ENCODE results near the gene TSPAN8.
"Not testable (repeated sequence)": the region's sequence is repeated elsewhere in the genome, so short reads cannot be mapped to it uniquely, and the experiment has no call there.

TSPAN8 gene

DNA sequence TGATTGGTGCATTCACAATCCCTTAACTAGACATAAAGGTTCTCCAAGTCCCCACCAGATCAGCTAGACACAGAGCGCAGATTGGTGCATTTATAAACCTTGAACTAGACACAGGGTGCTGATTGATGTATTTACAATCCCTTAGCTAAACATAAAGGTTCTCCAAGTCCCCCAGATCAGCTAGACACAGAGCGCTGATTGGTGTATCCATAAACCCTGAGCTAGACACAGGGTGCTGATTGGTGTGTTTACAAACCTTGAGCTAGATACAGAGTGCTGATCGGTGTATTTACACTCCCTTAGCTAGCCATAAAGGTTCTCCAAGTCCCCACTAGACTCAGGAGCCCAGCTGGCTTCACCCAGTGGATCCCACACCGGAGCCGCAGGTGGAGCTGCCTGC lies 8.0 kb upstream of the TSPAN8 start:
- H3K27ac ChIP-seq (ENCODE audit: insufficient read depth, low read length, poor library complexity, severe bottlenecking); H3K4me1 ChIP-seq (ENCODE audit: control insufficient read depth, insufficient read depth, low read length, poor library complexity, severe bottlenecking); H3K36me3 ChIP-seq (ENCODE audit: control insufficient read depth, insufficient read depth, low read length); H3K4me3 ChIP-seq (ENCODE audit: insufficient read depth, low read depth, low read length, poor library complexity, severe bottlenecking); H3K27me3 ChIP-seq (replicated peaks; ENCODE audit: control insufficient read depth, insufficient read depth, low read length, poor library complexity, severe bottlenecking); H3K9me3 ChIP-seq (ENCODE audit: control insufficient read depth, low read length); DNase-seq: not testable (repeated sequence)

DNA sequence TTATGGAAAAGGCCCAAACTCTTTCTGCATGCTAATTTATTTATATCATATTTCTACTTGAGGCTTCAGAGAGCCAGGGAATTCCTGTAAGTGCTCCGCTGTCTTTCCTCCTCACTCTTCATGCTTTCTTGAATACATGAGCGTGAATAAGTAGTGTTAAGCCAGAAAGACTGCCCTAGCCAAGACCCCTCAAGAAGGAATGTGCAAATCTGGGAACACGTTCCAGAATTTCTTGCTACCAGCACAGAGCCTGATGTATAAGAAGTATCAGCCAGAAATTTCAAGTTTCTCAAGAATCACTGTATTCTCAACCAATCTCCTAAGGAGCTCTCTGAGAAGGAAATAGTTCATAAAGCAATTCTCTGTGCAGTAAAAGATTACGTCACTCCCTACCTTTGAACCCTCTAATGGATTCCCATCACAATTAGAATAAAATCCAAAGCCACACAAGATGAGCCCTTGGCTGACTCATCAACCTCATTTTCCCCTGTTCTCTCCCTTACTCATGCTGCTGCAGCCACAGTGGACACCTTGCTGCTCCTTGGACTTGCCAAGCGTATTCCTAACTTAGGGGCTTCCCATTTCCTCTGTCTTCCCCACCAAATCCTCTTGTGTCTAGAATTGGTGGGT lies 6.9 kb upstream of the TSPAN8 start:
- H3K4me3 ChIP-seq (ENCODE audit: insufficient read depth, low read depth, low read length, poor library complexity, severe bottlenecking): no peak overlapping the region
- H3K27ac ChIP-seq (ENCODE audit: insufficient read depth, low read length, poor library complexity, severe bottlenecking): no peak overlapping the region
- no peaks in the 10 kb centered on the region for H3K4me1 ChIP-seq (ENCODE audit: control insufficient read depth, insufficient read depth, low read length, poor library complexity, severe bottlenecking)
- no peaks in the 10 kb centered on the region for H3K36me3 ChIP-seq (ENCODE audit: control insufficient read depth, insufficient read depth, low read length)
- no peaks in the 10 kb centered on the region for H3K27me3 ChIP-seq (replicated peaks; ENCODE audit: control insufficient read depth, insufficient read depth, low read length, poor library complexity, severe bottlenecking)
- H3K9me3 ChIP-seq (ENCODE audit: control insufficient read depth, low read length): no peaks in the 10 kb centered on the region
- DNase-seq: no peak

- Histone ChIP-seq H3K4me1 (ENCODE audit: control insufficient read depth, insufficient read depth, low read length, poor library complexity, severe bottlenecking) (no peaks in the 10 kb centered on the region), H3K4me3 (ENCODE audit: insufficient read depth, low read depth, low read length, poor library complexity, severe bottlenecking) (no peak overlapping the region), H3K36me3 (ENCODE audit: control insufficient read depth, insufficient read depth, low read length) (no peaks in the 10 kb centered on the region), H3K9me3 (ENCODE audit: control insufficient read depth, low read length) (no peaks in the 10 kb centered on the region), H3K27me3 (replicated peaks; ENCODE audit: control insufficient read depth, insufficient read depth, low read length, poor library complexity, severe bottlenecking) (no peaks in the 10 kb centered on the region), H3K27ac (ENCODE audit: insufficient read depth, low read length, poor library complexity, severe bottlenecking) (no peak overlapping the region)
- no peak for DNase-seq
Observed at GRCh38 chr12:71164166-71164565, 6.4 kb upstream of the TSPAN8 start.

- H3K4me1 ChIP-seq (ENCODE audit: control insufficient read depth, insufficient read depth, low read length, poor library complexity, severe bottlenecking): no peaks in the 10 kb centered on the region
- no peak for DNase-seq
- no peaks in the 10 kb centered on the region for H3K36me3 ChIP-seq (ENCODE audit: control insufficient read depth, insufficient read depth, low read length)
- no peak overlapping the region for H3K27ac ChIP-seq (ENCODE audit: insufficient read depth, low read length, poor library complexity, severe bottlenecking)
- no peak overlapping the region for H3K4me3 ChIP-seq (ENCODE audit: insufficient read depth, low read depth, low read length, poor library complexity, severe bottlenecking)
- no peaks in the 10 kb centered on the region for H3K27me3 ChIP-seq (replicated peaks; ENCODE audit: control insufficient read depth, insufficient read depth, low read length, poor library complexity, severe bottlenecking)
- no peaks in the 10 kb centered on the region for H3K9me3 ChIP-seq (ENCODE audit: control insufficient read depth, low read length)
Observed at GRCh38 chr12:71162832-71163763, 5.3 kb upstream of the TSPAN8 start.

DNA sequence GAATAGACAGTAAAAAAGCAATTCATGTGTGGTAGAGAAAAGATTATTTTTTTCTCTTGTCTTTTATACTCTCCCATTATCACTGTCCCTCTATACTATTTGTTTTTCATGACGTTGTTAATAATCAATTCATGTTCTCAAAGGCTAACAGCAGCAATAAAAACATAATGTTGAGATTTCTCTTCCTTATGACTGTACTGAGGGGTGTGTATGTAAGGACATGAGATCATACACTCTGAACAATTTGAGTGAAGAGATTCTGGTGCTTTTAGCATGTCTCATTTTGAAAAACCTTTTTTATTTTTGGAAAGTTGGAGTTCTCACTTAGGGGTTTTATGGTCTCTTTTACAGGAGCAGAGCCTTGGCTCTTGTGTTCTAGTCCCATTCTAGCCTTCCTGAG lies 3.8 kb upstream of the TSPAN8 start:
- Histone ChIP-seq H3K4me3 (ENCODE audit: insufficient read depth, low read depth, low read length, poor library complexity, severe bottlenecking) (no peak overlapping the region), H3K4me1 (ENCODE audit: control insufficient read depth, insufficient read depth, low read length, poor library complexity, severe bottlenecking) (no peaks in the 10 kb centered on the region), H3K27ac (ENCODE audit: insufficient read depth, low read length, poor library complexity, severe bottlenecking) (no peak overlapping the region), H3K9me3 (ENCODE audit: control insufficient read depth, low read length) (no peaks in the 10 kb centered on the region), H3K36me3 (ENCODE audit: control insufficient read depth, insufficient read depth, low read length) (no peaks in the 10 kb centered on the region), H3K27me3 (replicated peaks; ENCODE audit: control insufficient read depth, insufficient read depth, low read length, poor library complexity, severe bottlenecking) (no peaks in the 10 kb centered on the region)
- DNase-seq: no peak

DNA sequence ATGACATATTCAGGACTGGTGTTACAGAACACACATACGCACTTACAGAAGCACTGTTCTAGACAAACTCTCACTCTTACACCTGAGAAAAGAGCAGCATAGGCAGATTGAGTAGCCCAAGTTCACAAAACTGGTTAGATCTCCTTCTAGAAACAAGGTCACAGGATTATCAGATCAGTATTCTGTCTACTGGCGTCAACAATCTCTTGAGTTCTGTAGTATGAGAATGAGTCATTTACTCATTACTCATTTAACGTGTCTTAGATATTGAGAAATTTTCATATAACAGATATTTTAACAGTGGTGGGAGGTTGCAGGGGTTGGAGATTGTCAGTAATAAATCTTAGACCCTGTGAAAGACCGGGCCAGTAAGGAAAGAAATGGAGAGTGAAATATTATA lies 2.8 kb upstream of the TSPAN8 start:
- Histone ChIP-seq H3K27ac (ENCODE audit: insufficient read depth, low read length, poor library complexity, severe bottlenecking) (no peak overlapping the region), H3K4me1 (ENCODE audit: control insufficient read depth, insufficient read depth, low read length, poor library complexity, severe bottlenecking) (no peaks in the 10 kb centered on the region), H3K27me3 (replicated peaks; ENCODE audit: control insufficient read depth, insufficient read depth, low read length, poor library complexity, severe bottlenecking) (no peaks in the 10 kb centered on the region), H3K36me3 (ENCODE audit: control insufficient read depth, insufficient read depth, low read length) (no peaks in the 10 kb centered on the region), H3K4me3 (ENCODE audit: insufficient read depth, low read depth, low read length, poor library complexity, severe bottlenecking) (no peak overlapping the region), H3K9me3 (ENCODE audit: control insufficient read depth, low read length) (no peaks in the 10 kb centered on the region)
- no peak for DNase-seq

GRCh38 chr12:71159878-71160277 lies 2.1 kb upstream of the TSPAN8 start:
- H3K27me3 ChIP-seq (replicated peaks; ENCODE audit: control insufficient read depth, insufficient read depth, low read length, poor library complexity, severe bottlenecking): no peaks in the 10 kb centered on the region
- no peak for DNase-seq
- H3K27ac ChIP-seq (ENCODE audit: insufficient read depth, low read length, poor library complexity, severe bottlenecking): no peak overlapping the region
- no peaks in the 10 kb centered on the region for H3K4me1 ChIP-seq (ENCODE audit: control insufficient read depth, insufficient read depth, low read length, poor library complexity, severe bottlenecking)
- H3K36me3 ChIP-seq (ENCODE audit: control insufficient read depth, insufficient read depth, low read length): no peaks in the 10 kb centered on the region
- no peaks in the 10 kb centered on the region for H3K9me3 ChIP-seq (ENCODE audit: control insufficient read depth, low read length)
- H3K4me3 ChIP-seq (ENCODE audit: insufficient read depth, low read depth, low read length, poor library complexity, severe bottlenecking): no peak overlapping the region

DNA sequence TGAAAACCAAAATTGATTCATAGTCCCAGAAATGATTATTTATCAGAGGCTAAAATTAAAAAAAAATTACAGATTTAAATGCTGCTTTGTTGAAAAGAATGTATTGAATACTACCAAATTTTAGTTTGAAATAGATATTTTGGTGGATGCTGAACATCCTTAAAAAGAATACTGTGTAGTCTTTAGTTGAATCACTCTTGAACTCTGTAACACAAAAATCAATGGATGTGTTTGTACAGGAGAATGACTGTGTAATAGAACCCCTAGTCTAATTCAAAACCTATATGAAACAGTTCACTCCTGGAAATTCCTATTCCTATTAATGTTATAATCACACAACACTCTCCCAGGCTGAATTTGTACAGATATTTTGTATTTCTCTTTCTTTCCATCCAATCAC lies 1.5 kb upstream of the TSPAN8 start:
- no peak overlapping the region for H3K27ac ChIP-seq (ENCODE audit: insufficient read depth, low read length, poor library complexity, severe bottlenecking)
- H3K4me1 ChIP-seq (ENCODE audit: control insufficient read depth, insufficient read depth, low read length, poor library complexity, severe bottlenecking): no peaks in the 10 kb centered on the region
- DNase-seq: no peak

GRCh38 chr12:71158361-71158882 lies 623 bp upstream of the TSPAN8 start:
- Histone ChIP-seq H3K36me3 (ENCODE audit: control insufficient read depth, insufficient read depth, low read length) (no peaks in the 10 kb centered on the region), H3K9me3 (ENCODE audit: control insufficient read depth, low read length) (no peaks in the 10 kb centered on the region), H3K4me3 (ENCODE audit: insufficient read depth, low read depth, low read length, poor library complexity, severe bottlenecking) (no peak overlapping the region), H3K27ac (ENCODE audit: insufficient read depth, low read length, poor library complexity, severe bottlenecking) (no peak overlapping the region), H3K4me1 (ENCODE audit: control insufficient read depth, insufficient read depth, low read length, poor library complexity, severe bottlenecking) (no peaks in the 10 kb centered on the region), H3K27me3 (replicated peaks; ENCODE audit: control insufficient read depth, insufficient read depth, low read length, poor library complexity, severe bottlenecking) (no peaks in the 10 kb centered on the region)
- DNase-seq: no peak

More for the DNA sequence above, 1.5 kb upstream of the TSPAN8 start:
- H3K27me3 ChIP-seq (replicated peaks; ENCODE audit: control insufficient read depth, insufficient read depth, low read length, poor library complexity, severe bottlenecking): no peaks in the 10 kb centered on the region
- no peaks in the 10 kb centered on the region for H3K9me3 ChIP-seq (ENCODE audit: control insufficient read depth, low read length)
- H3K4me3 ChIP-seq (ENCODE audit: insufficient read depth, low read depth, low read length, poor library complexity, severe bottlenecking): no peak overlapping the region
- H3K36me3 ChIP-seq (ENCODE audit: control insufficient read depth, insufficient read depth, low read length): no peaks in the 10 kb centered on the region

GRCh38 chr12:71155225-71155624 lies 2.6 kb downstream of the TSPAN8 start:
- no peaks in the 10 kb centered on the region for H3K27me3 ChIP-seq (replicated peaks; ENCODE audit: control insufficient read depth, insufficient read depth, low read length, poor library complexity, severe bottlenecking)
- H3K9me3 ChIP-seq (ENCODE audit: control insufficient read depth, low read length): no peaks in the 10 kb centered on the region
- no peak overlapping the region for H3K27ac ChIP-seq (ENCODE audit: insufficient read depth, low read length, poor library complexity, severe bottlenecking)
- no peak overlapping the region for H3K4me3 ChIP-seq (ENCODE audit: insufficient read depth, low read depth, low read length, poor library complexity, severe bottlenecking)
- H3K36me3 ChIP-seq (ENCODE audit: control insufficient read depth, insufficient read depth, low read length): no peaks in the 10 kb centered on the region
- DNase-seq: no peak
- no peaks in the 10 kb centered on the region for H3K4me1 ChIP-seq (ENCODE audit: control insufficient read depth, insufficient read depth, low read length, poor library complexity, severe bottlenecking)
